ENCODE data around the gene PSAP. TPM values are rescaled to one million over a fixed set of nuclear protein-coding genes. Genes with fewer than 3 reads are reported as not detected.

PSAP gene
- total and polyA plus RNA-seq, 10 donors: 363 to 1,826 (median 1,412) TPM

DNA sequence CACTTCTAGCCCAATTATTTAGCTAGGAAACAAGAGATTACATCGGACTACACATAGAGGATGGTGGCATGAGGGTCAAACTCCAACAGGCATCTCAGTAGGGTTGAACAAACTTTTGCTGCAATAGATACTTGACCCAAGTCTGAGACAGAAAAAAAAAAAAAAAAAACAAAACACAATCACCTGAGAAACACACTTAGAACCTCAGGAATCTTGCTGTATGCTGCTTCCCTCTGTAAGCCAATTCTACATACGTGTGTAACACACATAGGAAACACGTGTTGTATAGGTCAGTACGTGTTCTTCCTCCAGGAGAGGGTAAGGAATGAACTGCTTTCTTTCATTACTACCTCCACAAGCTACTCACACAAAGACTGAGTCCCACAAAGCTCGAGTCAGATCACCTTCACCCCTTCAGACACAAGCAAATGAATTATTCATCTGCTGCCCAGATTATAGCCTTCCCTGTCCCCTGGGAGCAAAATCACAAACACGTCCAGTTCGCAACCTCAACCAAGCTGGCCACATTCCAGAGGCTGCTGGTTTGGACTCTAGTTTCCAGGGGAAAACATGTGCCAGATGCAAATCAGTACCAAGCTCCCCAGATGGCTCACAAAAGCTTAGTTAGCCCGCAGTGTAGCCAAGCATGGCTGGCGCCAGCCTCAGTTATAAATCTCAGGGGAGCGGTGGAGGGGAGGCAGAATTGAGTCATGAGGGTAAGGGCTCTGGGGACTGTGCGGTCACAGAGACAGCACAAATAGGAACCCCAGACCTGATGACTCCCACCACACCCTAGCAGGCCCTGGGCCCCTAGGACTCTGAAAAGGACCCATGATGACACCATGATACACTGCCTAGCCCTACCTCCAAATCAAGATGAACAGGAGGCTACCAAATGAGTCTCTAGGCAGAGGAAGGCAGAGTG lies 15.1 kb downstream of the PSAP start:
- TF ChIP-seq POLR2A (IDR thresholded peaks at IDR 0.05) (no peak), POLR2AphosphoS5 (IDR thresholded peaks at IDR 0.05) (peak in 2 of 3 donors; percentile 58 to 65)
- TF ChIP-seq, protein P1, sequence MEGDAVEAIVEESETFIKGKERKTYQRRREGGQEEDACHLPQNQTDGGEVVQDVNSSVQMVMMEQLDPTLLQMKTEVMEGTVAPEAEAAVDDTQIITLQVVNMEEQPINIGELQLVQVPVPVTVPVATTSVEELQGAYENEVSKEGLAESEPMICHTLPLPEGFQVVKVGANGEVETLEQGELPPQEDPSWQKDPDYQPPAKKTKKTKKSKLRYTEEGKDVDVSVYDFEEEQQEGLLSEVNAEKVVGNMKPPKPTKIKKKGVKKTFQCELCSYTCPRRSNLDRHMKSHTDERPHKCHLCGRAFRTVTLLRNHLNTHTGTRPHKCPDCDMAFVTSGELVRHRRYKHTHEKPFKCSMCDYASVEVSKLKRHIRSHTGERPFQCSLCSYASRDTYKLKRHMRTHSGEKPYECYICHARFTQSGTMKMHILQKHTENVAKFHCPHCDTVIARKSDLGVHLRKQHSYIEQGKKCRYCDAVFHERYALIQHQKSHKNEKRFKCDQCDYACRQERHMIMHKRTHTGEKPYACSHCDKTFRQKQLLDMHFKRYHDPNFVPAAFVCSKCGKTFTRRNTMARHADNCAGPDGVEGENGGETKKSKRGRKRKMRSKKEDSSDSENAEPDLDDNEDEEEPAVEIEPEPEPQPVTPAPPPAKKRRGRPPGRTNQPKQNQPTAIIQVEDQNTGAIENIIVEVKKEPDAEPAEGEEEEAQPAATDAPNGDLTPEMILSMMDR (IDR thresholded peaks at IDR 0.05 in 8 of 11, conservative IDR thresholded peaks at IDR 0.05 in 3 of 11): no peak
- Histone ChIP-seq H3K27ac (peak overlapping the region; percentile 20 to 85 (median 76)), H3K4me3 (peak overlapping the region in 1 of 8 donors; percentile 42), H3K9me3 (no peaks in the 10 kb centered on the region), H3K4me1 (peaks cover 56 to 100% (median 94%) of the 10 kb centered on the region in 6 donors), H3K27me3 (replicated peaks in 1 of 7) (no peaks in the 10 kb centered on the region), H3K36me3 (peaks cover 5 to 57% (median 22%) of the 10 kb centered on the region in 6 donors)
- intact Hi-C loops (cut with DNase I; ENCODE audit: low total_unique reads): loop anchor here (10.0 kb wide), 1 partner anchor 49 kb away; no protein-coding TSS in a partner anchor
- peak; percentile 90 for DNase-seq
- WGBS, 5 donors: 49 to 60% (median 58%) methylated on average over 11 of the region's 11 CpGs

- H3K4me1 ChIP-seq: peaks cover 50 to 100% (median 82%) of the 10 kb centered on the region in 6 donors
- 91 to 97% (median 93%) methylated on average over 13 to 14 of the region's 14 CpGs for WGBS, 5 donors
- peaks cover 7 to 71% (median 39%) of the 10 kb centered on the region in 6 donors for H3K36me3 ChIP-seq
- intact Hi-C loops (cut with DNase I; ENCODE audit: low total_unique reads): loop anchor here (10.0 kb wide), 1 partner anchor 50 kb away; no protein-coding TSS in a partner anchor
- no peak for TF ChIP-seq POLR2A (IDR thresholded peaks at IDR 0.05)
- TF ChIP-seq, protein P1 (IDR thresholded peaks at IDR 0.05 in 8 of 11, conservative IDR thresholded peaks at IDR 0.05 in 3 of 11): no peak
- TF ChIP-seq POLR2AphosphoS5 (IDR thresholded peaks at IDR 0.05): peak in 2 of 3 donors; percentile 25 to 44
- DNase-seq: peak; percentile 68
- H3K27me3 ChIP-seq (replicated peaks in 1 of 7): no peaks in the 10 kb centered on the region
- no peak overlapping the region for H3K4me3 ChIP-seq
- peak overlapping the region in 3 of 8 donors; percentile 15 to 87 (median 83) for H3K27ac ChIP-seq
- H3K9me3 ChIP-seq: no peaks in the 10 kb centered on the region
Measured at GRCh38 chr10:71834343-71834674, 16.7 kb downstream of the PSAP start.

DNA sequence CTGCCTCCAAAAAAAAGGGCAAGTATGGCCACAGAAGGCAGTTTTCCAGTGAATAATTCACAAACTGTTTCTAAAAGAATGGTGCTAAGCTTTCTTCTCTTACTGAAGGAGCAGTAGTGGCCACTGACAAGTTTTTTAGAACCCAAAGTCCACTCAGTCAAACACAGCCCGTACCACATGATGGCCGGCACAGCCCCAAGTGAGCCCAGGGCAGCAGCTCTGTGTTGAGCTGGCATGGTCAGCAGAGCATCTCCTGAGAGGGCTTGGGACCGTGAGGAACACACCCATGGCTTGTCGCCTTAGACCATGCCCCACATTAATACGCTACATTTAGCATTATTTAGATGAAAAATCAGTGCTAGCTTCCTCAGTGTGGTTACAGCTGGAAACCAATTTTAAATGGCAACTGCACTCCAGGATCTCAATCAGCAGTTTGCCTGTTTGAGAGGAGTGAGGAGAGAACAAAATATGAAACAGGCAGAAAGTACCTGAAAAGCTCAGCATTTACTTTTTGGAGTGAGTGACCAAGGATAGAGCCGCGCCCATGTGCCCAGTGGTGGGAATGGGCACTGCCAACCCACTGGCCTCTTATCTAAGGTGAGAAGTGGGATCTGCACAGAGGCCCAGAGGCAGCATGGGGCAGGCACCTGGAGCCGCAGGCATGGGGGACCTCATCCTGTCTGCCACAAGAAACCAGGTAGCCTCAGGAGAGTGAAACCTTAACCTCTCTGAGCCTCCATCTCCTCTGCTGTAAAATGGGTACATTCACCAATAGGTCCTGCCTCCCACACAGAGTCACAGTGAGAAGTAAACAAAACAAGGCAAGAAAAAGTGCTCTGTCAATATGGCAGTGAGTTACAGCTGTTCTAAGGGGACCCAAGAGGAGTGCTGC lies 17.4 kb downstream of the PSAP start:
- 87 to 95% (median 91%) methylated on average over 8 of the region's 8 CpGs for WGBS, 5 donors
- DNase-seq: peak; percentile 70
- H3K9me3 ChIP-seq: no peaks in the 10 kb centered on the region
- H3K27me3 ChIP-seq (replicated peaks in 1 of 7): no peaks in the 10 kb centered on the region
- peak overlapping the region in 4 of 8 donors; percentile 16 to 87 (median 67) for H3K27ac ChIP-seq
- H3K4me1 ChIP-seq: peaks cover 45 to 98% (median 76%) of the 10 kb centered on the region in 6 donors
- H3K36me3 ChIP-seq: peaks cover 7 to 78% (median 44%) of the 10 kb centered on the region in 6 donors
- intact Hi-C loops (cut with DNase I; ENCODE audit: low total_unique reads): loop anchor here (10.0 kb wide), 1 partner anchor 51 kb away; no protein-coding TSS in a partner anchor
- no peak for TF ChIP-seq POLR2A (IDR thresholded peaks at IDR 0.05)
- H3K4me3 ChIP-seq: no peak overlapping the region

DNA sequence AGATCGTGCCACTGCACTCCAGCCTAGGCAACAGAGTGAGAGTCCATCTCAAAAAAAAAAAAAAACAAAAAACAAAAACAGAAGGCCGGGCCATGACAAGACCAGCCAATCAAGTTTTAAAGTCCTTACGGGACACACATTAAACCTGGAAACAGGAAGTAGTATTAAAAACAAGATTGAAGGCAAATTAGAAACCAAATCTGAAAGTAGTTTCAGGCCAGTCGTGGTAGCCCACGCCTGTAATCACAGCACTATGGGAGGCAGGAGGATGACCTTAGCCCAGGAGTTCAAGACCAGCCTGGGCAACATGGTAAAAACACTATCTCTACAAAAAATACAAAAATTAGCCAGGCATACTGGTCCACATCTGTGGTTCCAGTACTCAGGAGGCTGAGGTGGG lies 18.1 kb downstream of the PSAP start:
- WGBS, 5 donors: 56 to 64% (median 61%) methylated on average over 5 of the region's 5 CpGs
- intact Hi-C loops (cut with DNase I; ENCODE audit: low total_unique reads): loop anchor here (10.0 kb wide), 1 partner anchor 52 kb away; no protein-coding TSS in a partner anchor
- Histone ChIP-seq H3K36me3 (peaks cover 7 to 78% (median 52%) of the 10 kb centered on the region in 6 donors), H3K9me3 (no peaks in the 10 kb centered on the region), H3K4me3 (no peak overlapping the region), H3K4me1 (peaks cover 39 to 96% (median 68%) of the 10 kb centered on the region in 6 donors), H3K27me3 (replicated peaks in 1 of 7) (no peaks in the 10 kb centered on the region), H3K27ac (peak overlapping the region in 4 of 8 donors; percentile 16 to 87 (median 67))
- no peak for DNase-seq
- TF ChIP-seq POLR2AphosphoS5 (IDR thresholded peaks at IDR 0.05): peak in 1 of 3 donors; percentile 12
- TF ChIP-seq POLR2A (IDR thresholded peaks at IDR 0.05): no peak

Data from spleen (tissue), 11 donors.